Measurements from ENCODE around the gene ZNF586.
A peak's percentile ranks its signal among the peaks of the same experiment; 100 is the strongest.
"Not testable (repeated sequence)": the region's sequence is repeated elsewhere in the genome, so short reads cannot be mapped to it uniquely, and the experiment has no call there.

The ZNF586 gene

GRCh38 chr19:57814505-57815246, 45.2 kb downstream of the ZNF586 start, which contains the start of gene ZNF552:
Gene ZNF552 (minus strand): TSS chr19:57814913. CDS start chr19:57814743, 170 bp downstream.
- H3K4me3 ChIP-seq (ENCODE audit: low read depth in 1 of 2, low read length in 2 of 2) = peak within 1 kb of the TSS; percentile 86 to 91

GRCh38 chr19:57815247-57816075, 46.0 kb downstream of the ZNF586 start:
- H3K9me3 ChIP-seq (ENCODE audit: control insufficient read depth in 1 of 2, low read length in 2 of 2) = no peaks in the 10 kb centered on the region
- peaks cover under 1 to 2% of the 10 kb centered on the region in 2 donors for H3K36me3 ChIP-seq (ENCODE audit: control insufficient read depth in 1 of 2, insufficient read depth in 2 of 2, low read length in 2 of 2)
- H3K4me1 ChIP-seq (ENCODE audit: control insufficient read depth in 1 of 2, insufficient read depth in 2 of 2, low read length in 2 of 2) = peaks cover 3 to 18% of the 10 kb centered on the region in 2 donors
- H3K27me3 ChIP-seq (ENCODE audit: low read depth, low read length) = no peaks in the 10 kb centered on the region
- peak overlapping the region; percentile 75 for H3K27ac ChIP-seq (ENCODE audit: low read length)
- H3K4me3 ChIP-seq (ENCODE audit: low read depth in 1 of 2, low read length in 2 of 2) = peak overlapping the region; percentile 86 to 91

More at GRCh38 chr19:57814505-57815246, 45.2 kb downstream of the ZNF586 start, which contains the start of gene ZNF552:
- H3K27ac ChIP-seq (ENCODE audit: low read length) = peak within 1 kb of the TSS; percentile 75
- no peaks in the 10 kb centered on the region for H3K9me3 ChIP-seq (ENCODE audit: control insufficient read depth in 1 of 2, low read length in 2 of 2)
- peaks cover 3 to 13% of the 10 kb centered on the region in 2 donors for H3K4me1 ChIP-seq (ENCODE audit: control insufficient read depth in 1 of 2, insufficient read depth in 2 of 2, low read length in 2 of 2)
- peaks cover 3 to 10% of the 10 kb centered on the region in 2 donors for H3K36me3 ChIP-seq (ENCODE audit: control insufficient read depth in 1 of 2, insufficient read depth in 2 of 2, low read length in 2 of 2)
- H3K27me3 ChIP-seq (ENCODE audit: low read depth, low read length) = no peaks in the 10 kb centered on the region

- Histone ChIP-seq H3K27me3 (ENCODE audit: low read depth, low read length) (no peaks in the 10 kb centered on the region), H3K36me3 (ENCODE audit: control insufficient read depth in 1 of 2, insufficient read depth in 2 of 2, low read length in 2 of 2) (no peaks in the 10 kb centered on the region), H3K27ac (ENCODE audit: low read length) (no peak overlapping the region), H3K4me1 (ENCODE audit: control insufficient read depth in 1 of 2, insufficient read depth in 2 of 2, low read length in 2 of 2) (peaks cover 3 to 24% of the 10 kb centered on the region in 2 donors), H3K9me3 (ENCODE audit: control insufficient read depth in 1 of 2, low read length in 2 of 2) (no peaks in the 10 kb centered on the region), H3K4me3 (ENCODE audit: low read depth in 1 of 2, low read length in 2 of 2) (no peak overlapping the region)
Measured at GRCh38 chr19:57816652-57817051, 47.2 kb downstream of the ZNF586 start.

GRCh38 chr19:57817976-57818375, 48.5 kb downstream of the ZNF586 start:
- H3K9me3 ChIP-seq (ENCODE audit: control insufficient read depth in 1 of 2, low read length in 2 of 2) = no peaks in the 10 kb centered on the region
- no peaks in the 10 kb centered on the region for H3K27me3 ChIP-seq (ENCODE audit: low read depth, low read length)
- peaks cover 3 to 24% of the 10 kb centered on the region in 2 donors for H3K4me1 ChIP-seq (ENCODE audit: control insufficient read depth in 1 of 2, insufficient read depth in 2 of 2, low read length in 2 of 2)
- no peak overlapping the region for H3K27ac ChIP-seq (ENCODE audit: low read length)
- H3K4me3 ChIP-seq (ENCODE audit: low read depth in 1 of 2, low read length in 2 of 2) = no peak overlapping the region
- H3K36me3 ChIP-seq (ENCODE audit: control insufficient read depth in 1 of 2, insufficient read depth in 2 of 2, low read length in 2 of 2) = no peaks in the 10 kb centered on the region

- no peaks in the 10 kb centered on the region for H3K27me3 ChIP-seq (ENCODE audit: low read depth, low read length)
- no peak overlapping the region for H3K4me3 ChIP-seq (ENCODE audit: low read depth in 1 of 2, low read length in 2 of 2)
- H3K36me3 ChIP-seq (ENCODE audit: control insufficient read depth in 1 of 2, insufficient read depth in 2 of 2, low read length in 2 of 2) = no peaks in the 10 kb centered on the region
- H3K27ac ChIP-seq (ENCODE audit: low read length) = no peak overlapping the region
- peaks cover 3 to 24% of the 10 kb centered on the region in 2 donors for H3K4me1 ChIP-seq (ENCODE audit: control insufficient read depth in 1 of 2, insufficient read depth in 2 of 2, low read length in 2 of 2)
- no peaks in the 10 kb centered on the region for H3K9me3 ChIP-seq (ENCODE audit: control insufficient read depth in 1 of 2, low read length in 2 of 2)
Measured at GRCh38 chr19:57818378-57818777, 48.9 kb downstream of the ZNF586 start.

- peak overlapping the region; percentile 92 to 94 for H3K4me3 ChIP-seq (ENCODE audit: low read depth in 1 of 2, low read length in 2 of 2)
- peak overlapping the region; percentile 90 for H3K27ac ChIP-seq (ENCODE audit: low read length)
- H3K9me3 ChIP-seq (ENCODE audit: control insufficient read depth in 1 of 2, low read length in 2 of 2) = no peaks in the 10 kb centered on the region
- H3K4me1 ChIP-seq (ENCODE audit: control insufficient read depth in 1 of 2, insufficient read depth in 2 of 2, low read length in 2 of 2) = peaks cover 0 to 16% of the 10 kb centered on the region in 2 donors
- no peaks in the 10 kb centered on the region for H3K27me3 ChIP-seq (ENCODE audit: low read depth, low read length)
- H3K36me3 ChIP-seq (ENCODE audit: control insufficient read depth in 1 of 2, insufficient read depth in 2 of 2, low read length in 2 of 2) = no peaks in the 10 kb centered on the region
Measured at GRCh38 chr19:57819475-57820148, 50.1 kb downstream of the ZNF586 start.

GRCh38 chr19:57820599-57820998, 51.1 kb downstream of the ZNF586 start:
- Histone ChIP-seq H3K9me3 (ENCODE audit: control insufficient read depth in 1 of 2, low read length in 2 of 2) (no peaks in the 10 kb centered on the region), H3K4me3 (ENCODE audit: low read depth in 1 of 2, low read length in 2 of 2) (peak overlapping the region; percentile 92 to 94), H3K36me3 (ENCODE audit: control insufficient read depth in 1 of 2, insufficient read depth in 2 of 2, low read length in 2 of 2) (no peaks in the 10 kb centered on the region), H3K27ac (ENCODE audit: low read length) (peak overlapping the region; percentile 90), H3K27me3 (ENCODE audit: low read depth, low read length) (no peaks in the 10 kb centered on the region), H3K4me1 (ENCODE audit: control insufficient read depth in 1 of 2, insufficient read depth in 2 of 2, low read length in 2 of 2) (peaks cover 0 to 12% of the 10 kb centered on the region in 2 donors)

- not testable (repeated sequence) for H3K27ac ChIP-seq (ENCODE audit: low read length); H3K36me3 ChIP-seq (ENCODE audit: control insufficient read depth in 1 of 2, insufficient read depth in 2 of 2, low read length in 2 of 2); H3K9me3 ChIP-seq (ENCODE audit: control insufficient read depth in 1 of 2, low read length in 2 of 2); H3K27me3 ChIP-seq (ENCODE audit: low read depth, low read length)
- H3K4me1 ChIP-seq (ENCODE audit: control insufficient read depth in 1 of 2, insufficient read depth in 2 of 2, low read length in 2 of 2) = peaks cover 0 to 12% of the 10 kb centered on the region in 2 donors
- H3K4me3 ChIP-seq (ENCODE audit: low read depth in 1 of 2, low read length in 2 of 2) = peak overlapping the region; percentile 92 to 94
Measured at GRCh38 chr19:57821095-57821494, 51.6 kb downstream of the ZNF586 start.

- not testable (repeated sequence) for H3K4me3 ChIP-seq (ENCODE audit: low read depth in 1 of 2, low read length in 2 of 2); H3K27ac ChIP-seq (ENCODE audit: low read length); H3K36me3 ChIP-seq (ENCODE audit: control insufficient read depth in 1 of 2, insufficient read depth in 2 of 2, low read length in 2 of 2); H3K9me3 ChIP-seq (ENCODE audit: control insufficient read depth in 1 of 2, low read length in 2 of 2); H3K27me3 ChIP-seq (ENCODE audit: low read depth, low read length)
- peaks cover 0 to 12% of the 10 kb centered on the region in 2 donors for H3K4me1 ChIP-seq (ENCODE audit: control insufficient read depth in 1 of 2, insufficient read depth in 2 of 2, low read length in 2 of 2)
Measured at GRCh38 chr19:57821501-57821900, 52.0 kb downstream of the ZNF586 start.

- H3K4me1 ChIP-seq (ENCODE audit: control insufficient read depth in 1 of 2, insufficient read depth in 2 of 2, low read length in 2 of 2) = peaks cover 0 to 12% of the 10 kb centered on the region in 2 donors
- H3K9me3 ChIP-seq (ENCODE audit: control insufficient read depth in 1 of 2, low read length in 2 of 2); H3K27ac ChIP-seq (ENCODE audit: low read length); H3K4me3 ChIP-seq (ENCODE audit: low read depth in 1 of 2, low read length in 2 of 2); H3K27me3 ChIP-seq (ENCODE audit: low read depth, low read length); H3K36me3 ChIP-seq (ENCODE audit: control insufficient read depth in 1 of 2, insufficient read depth in 2 of 2, low read length in 2 of 2): not testable (repeated sequence)
Measured at GRCh38 chr19:57823155-57823554, 53.7 kb downstream of the ZNF586 start.

- H3K4me3 ChIP-seq (ENCODE audit: low read depth in 1 of 2, low read length in 2 of 2); H3K27ac ChIP-seq (ENCODE audit: low read length); H3K27me3 ChIP-seq (ENCODE audit: low read depth, low read length); H3K36me3 ChIP-seq (ENCODE audit: control insufficient read depth in 1 of 2, insufficient read depth in 2 of 2, low read length in 2 of 2); H3K9me3 ChIP-seq (ENCODE audit: control insufficient read depth in 1 of 2, low read length in 2 of 2): not testable (repeated sequence)
- peaks cover 0 to 12% of the 10 kb centered on the region in 2 donors for H3K4me1 ChIP-seq (ENCODE audit: control insufficient read depth in 1 of 2, insufficient read depth in 2 of 2, low read length in 2 of 2)
Measured at GRCh38 chr19:57823608-57824007, 54.1 kb downstream of the ZNF586 start.
